WTC11 (cell line): Measurements from ENCODE around the gene TCF15. TPM values are rescaled to one million over a fixed set of nuclear protein-coding genes. Genes with fewer than 3 reads are reported as not detected.
A peak's percentile ranks its signal among the peaks of the same experiment; 100 is the strongest.

Experiments used
- ATAC-seq: fragments of 200-7000 bp; cut with Tn5 transposase; 2 replicates; pipeline ENCODE4 v1.10.0; 2021; ENCODE audit warnings: mild to moderate bottlenecking, moderate library complexity
- CTCF ChIA-PET: fragments of 300-600 bp; sonication (Branson Sonifier 250); formaldehyde crosslinking; loops from one replicate; lab custom pipeline; 2021; ENCODE audit warnings: antibody characterized with exemption; lab: Charles Lee
- POLR2A ChIA-PET: fragments of 350-600 bp; sonication (Branson Sonifier 250); formaldehyde crosslinking; loops from one replicate; lab custom pipeline; 2021; ENCODE audit warnings: antibody characterized with exemption; lab: Charles Lee
- DNase-seq: peaks from one replicate; pipeline ENCODE4 v3.0.0; 2021; ENCODE audit warnings: low spot score
- H3K27ac Mint-ChIP-seq: 2 replicates; pipeline ENCODE4 v1.8.0; 2021; ENCODE audit warnings: mixed read lengths
- H3K27me3 Mint-ChIP-seq: 2 replicates; pipeline ENCODE4 v1.8.0; 2021; ENCODE audit warnings: low read depth, mild to moderate bottlenecking, moderate library complexity, mixed read lengths
- H3K36me3 Mint-ChIP-seq: 2 replicates; pipeline ENCODE4 v1.8.0; 2021; ENCODE audit warnings: mixed read lengths
- H3K4me1 Mint-ChIP-seq: 2 replicates; pipeline ENCODE4 v1.8.0; 2022; ENCODE audit warnings: mixed read lengths
- H3K4me3 Mint-ChIP-seq: 2 replicates; pipeline ENCODE4 v1.8.0; 2021; ENCODE audit warnings: mild to moderate bottlenecking, moderate library complexity, mixed read lengths
- H3K9me3 Mint-ChIP-seq: 2 replicates; pipeline ENCODE4 v1.8.0; 2021; ENCODE audit warnings: mixed read lengths
- ATF6 ChIP-seq: sonication (generic); formaldehyde crosslinking; IDR thresholded peaks from 2 replicates; pipeline ENCODE4 v1.8.1; 2023; ENCODE audit warnings: mild to moderate bottlenecking, missing genetic modification reagents
- ELF4 ChIP-seq: sonication (generic); formaldehyde crosslinking; IDR thresholded peaks from 2 replicates; pipeline ENCODE4 v1.8.1; 2022; ENCODE audit warnings: low read depth, mild to moderate bottlenecking, moderate library complexity, missing genetic modification reagents
- FOXP4 ChIP-seq: sonication (generic); formaldehyde crosslinking; IDR thresholded peaks from 2 replicates; pipeline ENCODE4 v1.8.0; 2022; ENCODE audit warnings: mild to moderate bottlenecking, missing genetic modification reagents
- KAT7 ChIP-seq: sonication (generic); formaldehyde crosslinking; IDR thresholded peaks from 2 replicates; pipeline ENCODE4 v1.8.1; 2023; ENCODE audit warnings: missing genetic modification reagents, mild to moderate bottlenecking, borderline replicate concordance
- MLX ChIP-seq: sonication (generic); formaldehyde crosslinking; IDR thresholded peaks from 2 replicates; pipeline ENCODE4 v1.8.1; 2023; ENCODE audit warnings: mild to moderate bottlenecking, missing genetic modification reagents, moderate library complexity
- MXD4 ChIP-seq: fragments of 250-450 bp; sonication (Bioruptor Pico); IDR thresholded peaks from 2 replicates; pipeline ENCODE4 v1.8.0; 2021; ENCODE audit warnings: mild to moderate bottlenecking, moderate library complexity, borderline replicate concordance
- RORB ChIP-seq: fragments of 250-450 bp; sonication (Bioruptor Pico); IDR thresholded peaks from 2 replicates; pipeline ENCODE4 v1.9.0; 2021; ENCODE audit warnings: mild to moderate bottlenecking
- SMAD3 ChIP-seq: sonication (generic); formaldehyde crosslinking; IDR thresholded peaks from 2 replicates; pipeline ENCODE4 v1.8.0; 2022; ENCODE audit warnings: missing genetic modification reagents, mild to moderate bottlenecking, borderline replicate concordance
- SMAD4 ChIP-seq: sonication (generic); formaldehyde crosslinking; IDR thresholded peaks from 2 replicates; pipeline ENCODE4 v1.8.0; 2022; ENCODE audit warnings: mild to moderate bottlenecking, missing genetic modification reagents
- TP53 ChIP-seq: sonication (generic); formaldehyde crosslinking; IDR thresholded peaks from 2 replicates; pipeline ENCODE4 v1.8.1; 2023; ENCODE audit warnings: mild to moderate bottlenecking, missing genetic modification reagents
- ZNF281 ChIP-seq: sonication (generic); formaldehyde crosslinking; IDR thresholded peaks from 2 replicates; pipeline ENCODE4 v1.8.0; 2023; ENCODE audit warnings: mild to moderate bottlenecking, missing genetic modification reagents
- ZNF416 ChIP-seq: fragments of 250-450 bp; sonication (Bioruptor Pico); IDR thresholded peaks from 2 replicates; pipeline ENCODE4 v1.9.0; 2021; ENCODE audit warnings: mild to moderate bottlenecking, inconsistent platforms
- total RNA-seq: library from RNA; stranded (reverse); gene quantifications from 3 replicates; pipeline ENCODE4 v1.2.3, GENCODE V29; 2021
- TF ChIP-seq, protein P1 (sequence below): sonication (generic); formaldehyde crosslinking; IDR thresholded peaks from 2 replicates; pipeline ENCODE4 v1.8.1; 2022; ENCODE audit warnings: low read depth, mild to moderate bottlenecking, moderate library complexity, missing genetic modification reagents, borderline replicate concordance
- TF ChIP-seq, protein P2 (sequence below): fragments of 250-450 bp; sonication (Bioruptor Pico); IDR thresholded peaks from 2 replicates; pipeline ENCODE4 v1.9.0; 2021; ENCODE audit warnings: mild to moderate bottlenecking
- TF ChIP-seq, protein P3 (sequence below): fragments of 250-450 bp; sonication (Bioruptor Pico); IDR thresholded peaks from 2 replicates; pipeline ENCODE4 v2.1.2; 2022; ENCODE audit warnings: mild to moderate bottlenecking, moderate library complexity
- TF ChIP-seq, protein P4 (sequence below): sonication (generic); formaldehyde crosslinking; IDR thresholded peaks from 2 replicates; pipeline ENCODE4 v1.8.1; 2023; ENCODE audit warnings: mild to moderate bottlenecking, missing genetic modification reagents
- TF ChIP-seq, protein P5 (sequence below): fragments of 250-450 bp; sonication (Bioruptor Pico); conservative IDR thresholded peaks from 2 replicates; pipeline ENCODE4 v1.9.0; 2021; ENCODE audit warnings: mild to moderate bottlenecking

The TCF15 gene
- total RNA-seq, 1 experiment from 2014 or later = 3.8 TPM

DNA sequence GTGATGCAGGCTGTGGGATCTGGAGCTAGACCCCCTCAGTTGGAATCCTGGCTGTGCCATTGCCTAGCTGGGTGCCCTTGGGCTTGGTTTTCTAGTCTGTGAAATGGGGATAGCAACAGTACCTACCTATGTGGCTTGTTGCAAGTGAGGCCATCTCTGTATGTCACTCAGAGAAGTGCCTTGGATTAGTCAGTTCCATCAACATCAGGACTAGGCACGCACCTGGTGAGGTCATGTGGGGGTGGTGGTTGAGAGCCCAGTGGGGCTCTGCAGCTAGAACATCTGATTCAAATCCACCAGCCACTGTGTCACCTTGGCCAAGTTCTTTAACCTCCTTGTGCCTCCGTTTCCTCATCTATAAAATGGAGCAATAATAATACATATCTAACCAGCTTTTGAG is 12.5 kb downstream of the TCF15 start (continued):
- no peak for TF ChIP-seq ZNF281 (CRISPR knock-in tag)
- no peak for TF ChIP-seq SMAD4
- TF ChIP-seq TP53 (CRISPR knock-in tag) = no peak
- TF ChIP-seq, protein P1, sequence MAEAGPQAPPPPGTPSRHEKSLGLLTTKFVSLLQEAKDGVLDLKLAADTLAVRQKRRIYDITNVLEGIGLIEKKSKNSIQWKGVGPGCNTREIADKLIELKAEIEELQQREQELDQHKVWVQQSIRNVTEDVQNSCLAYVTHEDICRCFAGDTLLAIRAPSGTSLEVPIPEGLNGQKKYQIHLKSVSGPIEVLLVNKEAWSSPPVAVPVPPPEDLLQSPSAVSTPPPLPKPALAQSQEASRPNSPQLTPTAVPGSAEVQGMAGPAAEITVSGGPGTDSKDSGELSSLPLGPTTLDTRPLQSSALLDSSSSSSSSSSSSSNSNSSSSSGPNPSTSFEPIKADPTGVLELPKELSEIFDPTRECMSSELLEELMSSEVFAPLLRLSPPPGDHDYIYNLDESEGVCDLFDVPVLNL (CRISPR knock-in tag) = no peak
- no peak for TF ChIP-seq MLX
- TF ChIP-seq, protein P2, sequence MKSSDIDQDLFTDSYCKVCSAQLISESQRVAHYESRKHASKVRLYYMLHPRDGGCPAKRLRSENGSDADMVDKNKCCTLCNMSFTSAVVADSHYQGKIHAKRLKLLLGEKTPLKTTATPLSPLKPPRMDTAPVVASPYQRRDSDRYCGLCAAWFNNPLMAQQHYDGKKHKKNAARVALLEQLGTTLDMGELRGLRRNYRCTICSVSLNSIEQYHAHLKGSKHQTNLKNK (CRISPR knock-in tag) = no peak
- no peak for TF ChIP-seq SMAD3 (CRISPR knock-in tag)

DNA sequence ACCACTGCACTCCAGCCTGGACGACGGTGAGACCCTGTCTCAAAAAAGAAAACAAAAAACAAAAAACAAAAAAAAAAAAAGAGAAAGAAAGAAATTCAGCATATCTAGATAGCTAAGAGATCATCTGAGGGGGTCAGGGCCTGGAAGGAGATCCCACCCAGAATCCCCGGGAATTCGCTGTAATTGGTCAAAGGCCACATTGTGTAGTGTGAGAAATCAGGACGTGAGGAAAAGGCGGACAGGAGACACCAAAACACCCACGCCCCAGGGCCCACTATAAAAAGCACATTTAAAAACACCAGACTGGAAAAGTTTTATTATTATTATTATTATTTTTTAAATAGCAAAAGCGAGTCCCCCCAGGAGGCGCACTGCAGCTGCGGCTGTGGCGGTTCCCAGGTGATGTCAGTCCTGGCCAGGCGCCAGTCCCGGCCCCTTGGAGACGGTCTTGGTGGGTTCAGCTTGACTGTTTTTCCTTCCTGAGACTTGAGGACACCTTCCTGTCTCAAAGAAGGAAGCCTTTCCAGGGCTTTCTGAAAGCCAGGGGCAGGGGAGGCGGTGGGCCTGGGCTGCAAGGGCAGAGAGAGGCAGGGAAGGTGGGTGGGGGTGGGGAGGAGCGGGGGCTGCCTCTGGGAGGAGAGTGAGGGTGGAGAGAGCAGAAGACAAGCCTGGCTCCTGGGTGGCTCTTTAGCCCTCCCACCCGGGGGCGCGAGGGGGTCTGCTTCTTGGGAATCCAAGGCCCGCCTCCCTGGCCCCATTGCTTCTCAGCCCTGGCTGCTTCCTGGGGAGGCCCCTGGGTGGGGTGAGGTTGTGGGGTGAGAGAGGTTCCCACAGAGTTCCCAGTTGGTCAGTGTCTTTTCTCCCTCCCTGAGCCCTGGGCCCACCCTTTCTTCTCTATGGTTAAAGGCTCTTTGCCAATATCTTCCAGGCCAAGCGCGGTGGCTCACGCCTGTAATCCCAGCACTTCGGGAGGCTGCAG is 14.5 kb downstream of the TCF15 start:
- POLR2A ChIA-PET = interaction anchor here (0.6 kb wide), 1 partner anchor 125 kb away, joined by 3 read pairs; no protein-coding TSS in a partner anchor
- peak; percentile 67 for ATAC-seq
- DNase-seq = no peak
- Mint-ChIP-seq H3K36me3 (no peaks in the 10 kb centered on the region), H3K4me1 (peaks cover 4% of the 10 kb centered on the region; the same call in 1 of the 2 replicates), H3K4me3 (no peak overlapping the region), H3K27ac (no peak overlapping the region), H3K27me3 (peaks cover 5% of the 10 kb centered on the region; the same call in 1 of the 2 replicates), H3K9me3 (no peaks in the 10 kb centered on the region; the same call in 1 of the 2 replicates)
- CTCF ChIA-PET = interaction anchor here (0.9 to 1.7 kb wide), 3 partner anchors 21 to 50 kb away, joined by 3 to 12 read pairs (median 6); no protein-coding TSS in a partner anchor
- TF ChIP-seq RORB (CRISPR knock-in tag) (no peak), ELF4 (CRISPR knock-in tag) (no peak), ATF6 (CRISPR knock-in tag) (no peak), SMAD3 (CRISPR knock-in tag) (no peak), KAT7 (CRISPR knock-in tag) (no peak), MXD4 (CRISPR knock-in tag) (no peak), FOXP4 (CRISPR knock-in tag) (no peak), ZNF416 (no peak)
- TF ChIP-seq, protein P3, sequence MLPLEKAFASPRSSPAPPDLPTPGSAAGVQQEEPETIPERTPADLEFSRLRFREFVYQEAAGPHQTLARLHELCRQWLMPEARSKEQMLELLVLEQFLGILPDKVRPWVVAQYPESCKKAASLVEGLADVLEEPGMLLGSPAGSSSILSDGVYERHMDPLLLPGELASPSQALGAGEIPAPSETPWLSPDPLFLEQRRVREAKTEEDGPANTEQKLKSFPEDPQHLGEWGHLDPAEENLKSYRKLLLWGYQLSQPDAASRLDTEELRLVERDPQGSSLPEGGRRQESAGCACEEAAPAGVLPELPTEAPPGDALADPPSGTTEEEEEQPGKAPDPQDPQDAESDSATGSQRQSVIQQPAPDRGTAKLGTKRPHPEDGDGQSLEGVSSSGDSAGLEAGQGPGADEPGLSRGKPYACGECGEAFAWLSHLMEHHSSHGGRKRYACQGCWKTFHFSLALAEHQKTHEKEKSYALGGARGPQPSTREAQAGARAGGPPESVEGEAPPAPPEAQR = no peak
- TF ChIP-seq, protein P4, sequence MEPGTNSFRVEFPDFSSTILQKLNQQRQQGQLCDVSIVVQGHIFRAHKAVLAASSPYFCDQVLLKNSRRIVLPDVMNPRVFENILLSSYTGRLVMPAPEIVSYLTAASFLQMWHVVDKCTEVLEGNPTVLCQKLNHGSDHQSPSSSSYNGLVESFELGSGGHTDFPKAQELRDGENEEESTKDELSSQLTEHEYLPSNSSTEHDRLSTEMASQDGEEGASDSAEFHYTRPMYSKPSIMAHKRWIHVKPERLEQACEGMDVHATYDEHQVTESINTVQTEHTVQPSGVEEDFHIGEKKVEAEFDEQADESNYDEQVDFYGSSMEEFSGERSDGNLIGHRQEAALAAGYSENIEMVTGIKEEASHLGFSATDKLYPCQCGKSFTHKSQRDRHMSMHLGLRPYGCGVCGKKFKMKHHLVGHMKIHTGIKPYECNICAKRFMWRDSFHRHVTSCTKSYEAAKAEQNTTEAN (CRISPR knock-in tag) = no peak
- TF ChIP-seq, protein P5, sequence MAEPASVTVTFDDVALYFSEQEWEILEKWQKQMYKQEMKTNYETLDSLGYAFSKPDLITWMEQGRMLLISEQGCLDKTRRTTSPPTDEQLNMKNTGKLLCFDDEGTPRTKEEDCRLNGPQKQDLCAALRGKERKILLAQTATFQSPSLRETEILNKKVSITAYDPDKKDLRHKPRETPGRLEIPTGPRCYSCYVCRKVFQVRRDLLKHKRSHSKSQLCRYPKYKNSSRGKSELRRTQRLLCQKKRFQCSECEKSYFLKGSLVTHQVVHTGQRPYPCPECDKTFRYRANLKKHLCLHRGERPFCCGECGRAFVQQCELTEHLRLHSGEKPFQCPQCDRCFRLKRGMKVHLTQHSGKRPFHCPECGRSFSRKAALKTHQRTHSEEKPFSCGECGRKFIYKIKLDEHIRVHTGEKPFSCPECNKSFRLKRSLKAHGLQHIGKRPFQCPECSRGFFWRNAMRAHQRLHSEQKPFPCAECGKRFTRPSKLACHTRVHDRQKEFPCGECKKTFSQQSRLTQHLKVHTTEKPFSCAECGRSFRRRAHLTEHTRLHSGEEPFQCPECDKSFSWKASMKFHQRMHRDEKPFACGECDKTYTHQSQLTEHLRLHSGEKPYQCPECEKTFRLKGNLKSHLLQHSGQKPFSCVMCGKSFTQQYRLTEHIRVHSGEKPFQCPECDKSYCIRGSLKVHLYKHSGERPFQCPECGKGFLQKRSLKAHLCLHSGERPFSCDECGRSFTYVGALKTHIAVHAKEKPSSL = no peak
